Activated T-cell treated with anti-CD3 and anti-CD28 coated beads, Interleukin-2, amount 50 U/mL, for 72 hours (primary cell): ENCODE results near the gene CTDP1. TPM values are rescaled to one million over a fixed set of nuclear protein-coding genes. Genes with fewer than 3 reads are reported as not detected.

ENCODE experiments used
- ATAC-seq, 2 donors: fragments of 150-1000 bp; cut with Tn5 transposase; replicated peaks in 1 of 2; 2 replicates each; pipeline ENCODE4 v1.10.0; 2021; ENCODE audit warnings: moderate library complexity in 2 of 2, mild to moderate bottlenecking in 1 of 2
- DNase-seq, 2 donors: peaks; one replicate each; pipeline ENCODE4 v3.0.0; 2021 to 2022; ENCODE audit warnings: mixed read lengths in 1 of 2
- H3K27ac Mint-ChIP-seq: one replicate; pipeline ENCODE4 v1.8.0; 2022; ENCODE audit warnings: mild to moderate bottlenecking, moderate library complexity, mixed read lengths
- H3K27me3 Mint-ChIP-seq: one replicate; pipeline ENCODE4 v1.8.0; 2022; ENCODE audit warnings: low read depth, mixed read lengths
- H3K36me3 Mint-ChIP-seq, 2 donors: one replicate each; pipeline ENCODE4 v1.8.0; 2022; ENCODE audit warnings: mixed read lengths in 2 of 2, mild to moderate bottlenecking in 1 of 2; ENCODE audit not compliant: insufficient read depth in 2 of 2
- H3K4me1 Mint-ChIP-seq: one replicate; pipeline ENCODE4 v1.8.0; 2022; ENCODE audit warnings: low read depth, mixed read lengths
- H3K4me3 Mint-ChIP-seq, 2 donors: one replicate each; pipeline ENCODE4 v1.8.0; 2022; ENCODE audit warnings: mild to moderate bottlenecking in 2 of 2, mixed read lengths in 2 of 2, moderate library complexity in 2 of 2
- H3K9me3 Mint-ChIP-seq, 2 donors: one replicate each; pipeline ENCODE4 v1.8.0; 2022; ENCODE audit warnings: mixed read lengths in 2 of 2
- total RNA-seq, 2 donors: library from RNA; stranded (reverse); gene quantifications; one replicate each; pipeline ENCODE4 v1.2.3, GENCODE V29; 2022

Gene CTDP1
- total RNA-seq, 2 donors from 2014 or later: 30.1 to 103 TPM

DNA sequence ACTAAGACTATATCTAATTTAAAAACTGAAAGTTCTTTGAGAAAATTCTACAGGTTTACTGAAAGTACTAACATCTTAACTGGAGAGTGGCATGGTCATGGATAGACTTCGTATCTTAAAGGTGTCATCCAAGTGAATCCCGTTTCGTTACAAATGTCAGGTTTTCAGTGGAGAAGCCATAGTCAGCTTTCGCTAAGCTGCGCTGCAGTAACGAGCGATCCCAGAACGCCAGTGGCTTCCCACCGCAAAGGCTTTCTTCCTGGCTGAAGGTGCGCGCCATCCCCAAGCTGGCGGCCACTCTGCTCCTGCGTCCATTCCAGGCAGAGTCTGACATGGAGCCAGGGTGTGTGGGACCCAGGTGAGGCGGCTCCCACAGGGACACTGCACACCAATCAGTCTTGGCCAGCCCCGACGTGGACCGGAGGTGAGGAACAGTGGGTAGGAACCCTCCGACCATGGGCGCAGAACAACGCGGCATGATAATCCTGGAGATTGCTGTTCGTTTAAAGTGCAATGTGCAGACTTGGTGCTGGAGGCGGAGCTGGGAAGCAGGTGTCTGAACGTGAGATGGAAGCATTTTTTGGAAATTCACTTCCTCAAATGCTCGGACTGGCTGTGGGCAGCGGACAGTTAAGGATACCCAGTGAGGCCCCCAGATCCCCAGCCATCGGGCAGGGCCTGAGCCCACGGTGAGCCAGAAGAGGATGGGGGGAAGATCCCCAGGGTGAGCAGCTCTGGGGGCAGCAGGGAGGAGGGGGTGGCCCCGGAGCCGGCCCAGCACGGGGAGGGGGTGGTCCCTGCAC lies 90.3 kb downstream of the CTDP1 start:
- H3K4me1 Mint-ChIP-seq: no peaks in the 10 kb centered on the region
- no peak overlapping the region for H3K4me3 Mint-ChIP-seq
- no peak overlapping the region for H3K27ac Mint-ChIP-seq
- peaks cover 2 to 8% of the 10 kb centered on the region in 2 donors for H3K9me3 Mint-ChIP-seq
- peaks cover 19% of the 10 kb centered on the region for H3K27me3 Mint-ChIP-seq
- peaks cover 8 to 10% of the 10 kb centered on the region in 2 donors for H3K36me3 Mint-ChIP-seq
- DNase-seq (no peak), ATAC-seq (no peak)

DNA sequence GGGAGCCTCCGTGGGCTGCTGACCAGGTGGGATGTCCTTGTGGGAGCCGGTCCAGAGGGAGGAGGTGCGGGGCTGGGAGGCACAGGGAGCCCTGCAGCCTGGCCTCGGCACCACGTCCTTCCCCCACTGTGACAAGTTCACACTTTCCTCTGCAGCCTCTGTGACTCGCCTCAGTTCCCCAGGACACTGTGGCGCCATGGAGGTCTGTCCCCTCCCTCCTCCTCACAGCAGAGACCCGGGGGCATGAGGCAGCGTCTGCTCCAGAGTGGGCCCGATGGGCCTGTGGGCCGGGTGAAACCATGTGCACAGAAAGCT lies 90.9 kb downstream of the CTDP1 start:
- H3K27me3 Mint-ChIP-seq: peaks cover 19% of the 10 kb centered on the region
- H3K4me3 Mint-ChIP-seq: no peak overlapping the region
- H3K36me3 Mint-ChIP-seq: peaks cover 8 to 10% of the 10 kb centered on the region in 2 donors
- H3K4me1 Mint-ChIP-seq: no peaks in the 10 kb centered on the region
- no peak for DNase-seq
- peak in 1 of 2 donors; percentile 30 for ATAC-seq
- no peak overlapping the region for H3K27ac Mint-ChIP-seq
- H3K9me3 Mint-ChIP-seq: peaks cover 2 to 8% of the 10 kb centered on the region in 2 donors

- Mint-ChIP-seq H3K36me3 (peaks cover 8 to 10% of the 10 kb centered on the region in 2 donors), H3K27me3 (peaks cover 19% of the 10 kb centered on the region), H3K4me3 (no peak overlapping the region), H3K27ac (no peak overlapping the region), H3K9me3 (peaks cover 2 to 8% of the 10 kb centered on the region in 2 donors), H3K4me1 (no peaks in the 10 kb centered on the region)
- no peak for DNase-seq
- ATAC-seq: no peak
Measured at GRCh38 chr18:79770826-79771225, 91.2 kb downstream of the CTDP1 start.

DNA sequence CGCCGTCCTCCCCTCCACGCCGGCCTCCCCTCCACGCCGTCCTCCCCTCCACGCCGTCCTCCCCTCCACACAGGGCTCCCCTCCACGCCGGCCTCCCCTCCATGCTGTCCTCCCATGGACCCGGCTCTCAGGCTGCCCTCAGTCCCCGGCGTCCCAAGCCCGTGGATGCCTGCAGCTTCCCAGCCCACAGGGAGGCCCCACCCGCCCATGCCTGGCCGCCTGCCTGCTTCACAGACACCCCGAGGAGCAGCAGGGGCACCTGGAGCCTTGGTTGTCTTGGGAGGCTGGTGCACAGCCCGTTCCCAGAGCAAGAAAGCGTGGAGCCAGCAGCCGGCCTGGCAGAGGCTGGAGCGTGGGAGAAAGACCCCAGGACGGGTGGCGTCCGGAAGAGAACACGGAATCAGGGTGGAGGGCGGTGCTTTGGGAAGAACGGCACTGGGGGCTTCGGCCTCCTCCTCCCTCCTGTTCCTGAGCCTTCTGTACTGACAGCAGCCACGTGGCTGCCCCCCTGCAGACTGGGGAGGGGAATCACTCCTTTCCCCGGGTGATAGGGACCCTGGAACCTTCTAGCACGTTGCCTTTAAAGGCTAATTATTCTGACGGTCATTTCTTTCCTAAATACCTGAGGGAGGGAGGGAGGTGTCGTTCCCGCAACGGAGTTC lies 92.0 kb downstream of the CTDP1 start:
- Mint-ChIP-seq H3K4me3 (no peak overlapping the region), H3K27me3 (peaks cover 19% of the 10 kb centered on the region), H3K36me3 (peaks cover 8 to 10% of the 10 kb centered on the region in 2 donors), H3K9me3 (peaks cover 2 to 8% of the 10 kb centered on the region in 2 donors), H3K4me1 (no peaks in the 10 kb centered on the region), H3K27ac (no peak overlapping the region)
- DNase-seq: no peak
- no peak for ATAC-seq

- H3K9me3 Mint-ChIP-seq: peaks cover 2 to 8% of the 10 kb centered on the region in 2 donors
- no peaks in the 10 kb centered on the region for H3K4me1 Mint-ChIP-seq
- H3K27ac Mint-ChIP-seq: no peak overlapping the region
- no peak for DNase-seq
- H3K36me3 Mint-ChIP-seq: peaks cover 6 to 9% of the 10 kb centered on the region in 2 donors
- peaks cover 13% of the 10 kb centered on the region for H3K27me3 Mint-ChIP-seq
- ATAC-seq: no peak
- no peak overlapping the region for H3K4me3 Mint-ChIP-seq
Measured at GRCh38 chr18:79772108-79772864, 92.7 kb downstream of the CTDP1 start.

DNA sequence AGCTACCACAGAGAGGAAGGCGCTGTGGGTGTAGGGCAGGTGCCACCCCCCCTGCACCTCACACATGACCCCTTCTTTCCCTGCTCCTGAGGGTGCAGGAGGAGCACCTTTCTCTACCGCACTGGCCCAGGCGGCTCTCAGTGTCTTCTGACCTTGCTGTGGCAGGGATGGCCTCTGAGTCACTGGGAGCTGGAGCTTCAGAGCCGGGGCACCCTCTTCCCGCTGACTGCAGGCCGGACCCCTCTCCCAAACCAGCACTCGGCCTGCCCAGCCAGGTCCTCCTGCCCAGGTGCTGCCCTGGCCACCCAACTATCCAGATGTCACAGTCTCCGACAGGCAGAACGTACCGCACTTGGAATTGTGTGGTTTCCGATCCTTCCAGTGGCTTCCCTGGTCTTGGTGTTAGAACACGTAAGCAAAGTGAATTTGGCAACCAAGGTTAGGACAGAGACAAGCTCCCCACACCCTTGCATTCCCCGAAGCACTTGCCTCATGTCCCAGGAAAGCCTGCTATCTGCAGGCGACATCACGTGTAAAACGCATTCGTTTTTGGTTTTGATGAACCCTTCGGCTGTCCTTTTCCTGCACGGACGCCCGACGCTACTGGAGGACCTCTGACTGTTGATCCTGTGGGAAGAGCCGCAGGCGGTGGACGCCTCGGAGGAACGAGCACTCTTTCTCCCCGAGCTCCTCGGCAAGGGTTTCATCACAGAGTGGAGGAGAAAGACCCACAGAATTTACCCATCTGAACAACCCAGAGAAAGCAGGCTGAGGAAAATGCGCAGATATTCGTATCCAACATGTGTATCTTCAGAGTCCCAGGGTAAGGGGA lies 93.5 kb downstream of the CTDP1 start:
- H3K4me1 Mint-ChIP-seq: no peaks in the 10 kb centered on the region
- no peak for DNase-seq

DNA sequence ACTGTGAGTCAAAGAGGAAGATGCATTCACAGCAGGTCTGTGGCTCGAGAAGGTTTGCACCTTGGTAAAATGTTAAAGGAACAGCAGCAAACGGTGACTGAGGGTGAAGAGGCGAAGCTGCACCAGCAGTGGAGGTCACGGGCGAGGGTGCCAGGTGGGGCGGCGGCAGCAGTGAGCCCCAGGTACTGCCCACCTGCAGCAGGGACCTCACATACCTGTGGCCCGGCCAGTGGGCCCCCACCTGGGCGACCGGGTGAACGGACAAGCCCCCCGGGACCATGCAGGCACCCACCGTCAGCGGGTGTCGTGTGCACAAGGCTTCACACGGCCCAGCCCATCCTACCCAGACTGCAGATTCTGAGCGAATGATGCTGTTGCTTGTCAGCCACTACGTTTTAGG lies 94.5 kb downstream of the CTDP1 start:
- peaks cover 0 to 4% of the 10 kb centered on the region in 2 donors for H3K36me3 Mint-ChIP-seq

More for the DNA sequence above, 93.5 kb downstream of the CTDP1 start:
- no peak overlapping the region for H3K4me3 Mint-ChIP-seq
- H3K27ac Mint-ChIP-seq: no peak overlapping the region
- peaks cover 5% of the 10 kb centered on the region for H3K27me3 Mint-ChIP-seq
- no peak for ATAC-seq
- peaks cover 0 to 2% of the 10 kb centered on the region in 2 donors for H3K9me3 Mint-ChIP-seq
- peaks cover 0 to 4% of the 10 kb centered on the region in 2 donors for H3K36me3 Mint-ChIP-seq

DNA sequence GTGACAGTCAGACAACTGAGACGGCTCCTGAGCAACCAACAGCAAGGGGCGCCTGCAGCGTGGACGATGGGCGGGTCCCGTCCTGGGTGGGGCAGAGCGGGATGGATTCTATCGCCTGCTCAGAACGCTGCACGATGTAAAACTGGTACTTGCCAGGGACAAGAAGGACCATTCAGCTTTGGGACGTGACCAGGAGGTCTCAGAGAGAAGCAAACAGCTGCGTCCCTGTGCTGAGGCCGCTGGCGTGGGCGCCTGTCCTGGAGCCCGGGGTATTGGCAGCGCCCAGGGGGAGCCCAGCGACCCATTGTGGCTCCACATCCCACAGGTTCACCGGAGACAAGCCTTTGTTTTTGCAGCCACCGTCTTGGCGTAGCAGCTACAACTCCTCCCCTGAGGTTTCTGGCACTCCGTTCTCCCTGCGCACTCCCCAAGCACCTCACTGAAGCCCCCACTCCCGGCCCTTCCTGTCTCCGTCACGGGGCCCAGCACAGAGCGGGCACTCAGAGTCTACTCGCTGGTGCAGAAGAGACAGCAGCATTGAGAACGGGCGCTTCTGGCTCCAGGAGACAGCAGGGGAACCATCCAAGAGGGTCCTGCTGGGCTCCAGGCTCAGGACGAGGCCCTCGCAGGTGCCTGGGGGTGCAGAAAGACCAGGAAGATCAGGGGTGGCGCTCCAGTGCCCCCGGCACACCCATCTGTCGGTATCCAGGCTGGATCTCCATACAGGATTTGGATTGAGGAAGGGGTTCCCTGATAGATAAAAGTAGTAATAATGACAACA lies 96.0 kb downstream of the CTDP1 start:
- H3K9me3 Mint-ChIP-seq: peaks cover 0 to 2% of the 10 kb centered on the region in 2 donors
- H3K36me3 Mint-ChIP-seq: no peaks in the 10 kb centered on the region
- ATAC-seq (no peak), DNase-seq (no peak)
- peaks cover 4% of the 10 kb centered on the region for H3K27me3 Mint-ChIP-seq
- no peak overlapping the region for H3K4me3 Mint-ChIP-seq
- H3K27ac Mint-ChIP-seq: no peak overlapping the region
- H3K4me1 Mint-ChIP-seq: no peaks in the 10 kb centered on the region

More for the DNA sequence above, 94.5 kb downstream of the CTDP1 start:
- DNase-seq (no peak), ATAC-seq (no peak)
- peaks cover 4% of the 10 kb centered on the region for H3K27me3 Mint-ChIP-seq
- no peak overlapping the region for H3K27ac Mint-ChIP-seq
- no peak overlapping the region for H3K4me3 Mint-ChIP-seq
- H3K9me3 Mint-ChIP-seq: peaks cover 0 to 2% of the 10 kb centered on the region in 2 donors
- no peaks in the 10 kb centered on the region for H3K4me1 Mint-ChIP-seq

DNA sequence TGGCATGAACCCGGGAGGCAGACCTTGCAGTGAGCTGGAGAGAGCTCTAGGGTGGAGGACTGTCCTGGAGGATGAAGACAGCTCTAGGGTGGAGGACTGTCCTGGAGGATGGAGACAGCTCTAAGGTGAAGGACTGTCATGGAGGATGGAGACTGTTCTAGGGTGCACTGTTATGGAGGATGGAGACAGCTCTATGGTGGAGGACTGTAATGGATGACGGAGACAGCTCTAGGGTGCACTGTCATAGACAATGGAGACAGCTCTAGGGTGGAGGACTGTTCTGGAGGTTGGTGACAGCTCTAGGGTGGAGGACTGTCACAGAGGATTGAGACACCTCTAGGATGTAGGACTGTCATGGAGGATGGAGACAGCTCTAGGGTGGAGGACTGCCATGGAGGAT lies 97.1 kb downstream of the CTDP1 start:
- no peaks in the 10 kb centered on the region for H3K4me1 Mint-ChIP-seq
- H3K27me3 Mint-ChIP-seq: peaks cover 4% of the 10 kb centered on the region
- no peak overlapping the region for H3K27ac Mint-ChIP-seq
- DNase-seq: no peak
- no peaks in the 10 kb centered on the region for H3K36me3 Mint-ChIP-seq
- peaks cover 0 to 2% of the 10 kb centered on the region in 2 donors for H3K9me3 Mint-ChIP-seq
- H3K4me3 Mint-ChIP-seq: no peak overlapping the region
- ATAC-seq: no peak

- no peak overlapping the region for H3K27ac Mint-ChIP-seq
- peaks cover 4% of the 10 kb centered on the region for H3K27me3 Mint-ChIP-seq
- no peaks in the 10 kb centered on the region for H3K36me3 Mint-ChIP-seq
- no peak for DNase-seq
- no peaks in the 10 kb centered on the region for H3K4me1 Mint-ChIP-seq
- H3K9me3 Mint-ChIP-seq: peaks cover 0 to 2% of the 10 kb centered on the region in 2 donors
- no peak overlapping the region for H3K4me3 Mint-ChIP-seq
- no peak for ATAC-seq
Measured at GRCh38 chr18:79778291-79778791, 98.7 kb downstream of the CTDP1 start.

DNA sequence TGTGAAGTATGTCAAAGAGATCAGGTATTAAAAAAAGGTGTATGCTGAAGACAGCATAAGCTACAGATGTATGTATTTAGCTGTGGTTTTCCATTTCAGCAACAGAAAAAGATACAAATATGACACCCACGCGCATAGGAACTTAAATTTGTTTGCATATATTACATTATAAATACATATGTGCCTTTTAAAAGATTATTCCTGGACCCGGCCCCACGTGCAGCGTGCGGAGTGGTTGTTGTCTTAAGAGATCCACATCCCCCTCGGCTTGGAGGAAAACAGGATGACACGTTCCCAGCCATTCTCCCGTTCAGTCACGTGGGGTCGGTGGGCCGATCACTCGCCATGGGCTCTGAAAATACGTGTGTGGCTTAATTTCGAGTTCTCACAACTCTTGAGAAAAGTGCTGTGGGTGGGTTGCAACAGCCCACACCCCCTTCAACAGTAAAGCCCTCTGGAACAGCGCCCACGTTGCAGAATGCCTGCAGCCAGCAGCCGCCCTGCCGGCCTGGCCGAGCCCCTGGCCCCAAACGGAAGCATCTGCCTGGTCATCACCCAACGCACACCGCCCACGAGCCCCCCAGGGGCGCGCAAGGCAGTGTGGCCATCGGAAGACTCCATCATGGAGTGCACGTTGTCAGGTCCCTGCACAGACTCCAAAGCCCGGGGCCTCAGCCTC lies 99.6 kb downstream of the CTDP1 start:
- DNase-seq (no peak), ATAC-seq (no peak)

More for the DNA sequence above, 99.6 kb downstream of the CTDP1 start:
- H3K9me3 Mint-ChIP-seq: peaks cover 0 to 2% of the 10 kb centered on the region in 2 donors
- H3K4me1 Mint-ChIP-seq: no peaks in the 10 kb centered on the region
- H3K36me3 Mint-ChIP-seq: no peaks in the 10 kb centered on the region
- H3K4me3 Mint-ChIP-seq: no peak overlapping the region
- no peak overlapping the region for H3K27ac Mint-ChIP-seq
- H3K27me3 Mint-ChIP-seq: peaks cover 4% of the 10 kb centered on the region
